Measurements from ENCODE around the gene ALOX12. TPM values are rescaled to one million over a fixed set of nuclear protein-coding genes. Genes with fewer than 3 reads are reported as not detected.

ALOX12 gene
- total and polyA plus RNA-seq, 10 donors: 0.15 to 2.5 (median 1.2) TPM

- intact Hi-C loops (cut with DNase I; ENCODE audit: low total_unique reads): no loop called here
- DNase-seq: peak; percentile 85
- no peaks in the 10 kb centered on the region for H3K27me3 ChIP-seq (replicated peaks in 1 of 7)
- H3K9me3 ChIP-seq: no peaks in the 10 kb centered on the region
- peak overlapping the region; percentile 95 to 100 (median 99) for H3K27ac ChIP-seq
- peaks cover 0 to 24% (median 0%) of the 10 kb centered on the region in 6 donors for H3K36me3 ChIP-seq
- WGBS, 5 donors: 1 to 6% (median 2%) methylated on average over 33 to 56 of the region's 56 CpGs
- H3K4me3 ChIP-seq: peak overlapping the region; percentile 8 to 98 (median 93)
- TF ChIP-seq CTCF (IDR thresholded peaks at IDR 0.05 in 8 of 11, conservative IDR thresholded peaks at IDR 0.05 in 3 of 11): peak in 4 of 11 experiments; percentile 1 to 57 (median 22)
- peak in 1 of 3 donors; percentile 79 for TF ChIP-seq POLR2A (IDR thresholded peaks at IDR 0.05)
- TF ChIP-seq POLR2AphosphoS5 (IDR thresholded peaks at IDR 0.05): peak; percentile 66 to 91 (median 87)
- H3K4me1 ChIP-seq: peaks cover 37 to 87% (median 69%) of the 10 kb centered on the region in 6 donors
Measured at GRCh38 chr17:7014995-7015958, 19.4 kb downstream of the ALOX12 start.

GRCh38 chr17:7016418-7016817 lies 20.6 kb downstream of the ALOX12 start:
- Histone ChIP-seq H3K36me3 (peaks cover 0 to 23% (median 0%) of the 10 kb centered on the region in 6 donors), H3K27ac (peak overlapping the region in 6 of 8 donors; percentile 95 to 100 (median 99))

DNA sequence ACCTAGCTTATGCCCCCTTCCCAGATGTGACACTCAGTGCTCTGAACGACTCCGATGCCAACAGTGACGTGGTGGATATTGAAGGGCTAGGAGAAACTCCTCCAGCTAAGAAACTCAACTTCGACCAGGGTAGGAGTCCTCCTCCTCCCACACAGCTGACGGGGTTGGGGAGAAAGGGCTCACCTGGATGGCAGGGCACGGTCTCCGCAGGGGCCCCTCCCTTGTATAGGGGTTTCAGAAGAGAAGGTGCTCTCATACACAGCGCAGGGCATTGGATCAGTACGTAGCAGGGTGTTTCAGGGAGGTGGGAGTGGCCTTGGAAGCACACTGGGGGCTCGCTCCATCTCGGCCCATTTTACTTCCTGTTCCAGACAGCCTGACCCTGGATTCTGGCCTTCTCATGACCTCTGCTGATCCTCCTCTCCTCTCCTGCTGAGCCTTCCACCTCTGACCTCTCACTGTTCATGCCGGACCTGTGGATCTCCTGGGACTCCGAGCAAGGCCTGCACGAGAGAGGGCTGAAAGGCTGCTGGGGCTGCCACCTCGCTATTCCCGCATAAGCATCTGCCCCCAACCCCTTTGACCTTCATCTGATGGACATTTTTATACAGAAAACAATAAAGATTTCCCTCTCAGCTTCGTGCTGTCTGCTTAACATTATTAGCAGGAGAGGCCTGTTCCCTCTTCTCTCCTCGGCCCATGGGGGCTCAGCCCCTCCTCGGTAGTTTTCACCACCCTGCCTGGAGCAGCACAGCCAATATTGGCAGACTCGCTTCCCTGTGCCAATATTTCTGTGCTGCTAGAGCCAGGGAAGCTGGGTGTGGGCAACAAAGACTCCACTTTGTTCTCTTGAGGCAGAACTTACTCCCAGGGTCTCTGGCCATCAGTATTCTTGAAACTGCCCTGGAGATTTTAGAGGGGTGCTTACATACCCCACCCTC lies 21.3 kb downstream of the ALOX12 start:
- intact Hi-C loops (cut with DNase I; ENCODE audit: low total_unique reads): no loop called here
- Histone ChIP-seq H3K4me3 (peak overlapping the region in 2 of 8 donors; percentile 47 to 61), H3K27ac (peak overlapping the region; percentile 60 to 100 (median 99)), H3K9me3 (no peaks in the 10 kb centered on the region), H3K27me3 (replicated peaks in 1 of 7) (peaks cover 0 to 2% (median 0%) of the 10 kb centered on the region in 7 donors), H3K36me3 (peaks cover 0 to 23% (median 0%) of the 10 kb centered on the region in 6 donors), H3K4me1 (peaks cover 37 to 88% (median 68%) of the 10 kb centered on the region in 6 donors)
- TF ChIP-seq POLR2A (IDR thresholded peaks at IDR 0.05): no peak
- 60 to 83% (median 82%) methylated on average over 15 to 20 of the region's 20 CpGs for WGBS, 5 donors
- no peak for DNase-seq

More at GRCh38 chr17:7016418-7016817, 20.6 kb downstream of the ALOX12 start:
- intact Hi-C loops (cut with DNase I; ENCODE audit: low total_unique reads): no loop called here
- H3K4me1 ChIP-seq: peaks cover 32 to 87% (median 66%) of the 10 kb centered on the region in 6 donors
- no peak overlapping the region for H3K4me3 ChIP-seq
- no peaks in the 10 kb centered on the region for H3K9me3 ChIP-seq
- 75 to 93% (median 84%) methylated on average over 3 of the region's 3 CpGs for WGBS, 5 donors
- no peaks in the 10 kb centered on the region for H3K27me3 ChIP-seq (replicated peaks in 1 of 7)
- DNase-seq: no peak
- no peak for TF ChIP-seq CTCF (IDR thresholded peaks at IDR 0.05 in 8 of 11, conservative IDR thresholded peaks at IDR 0.05 in 3 of 11)
- TF ChIP-seq POLR2A (IDR thresholded peaks at IDR 0.05): no peak
- no peak for TF ChIP-seq POLR2AphosphoS5 (IDR thresholded peaks at IDR 0.05)

DNA sequence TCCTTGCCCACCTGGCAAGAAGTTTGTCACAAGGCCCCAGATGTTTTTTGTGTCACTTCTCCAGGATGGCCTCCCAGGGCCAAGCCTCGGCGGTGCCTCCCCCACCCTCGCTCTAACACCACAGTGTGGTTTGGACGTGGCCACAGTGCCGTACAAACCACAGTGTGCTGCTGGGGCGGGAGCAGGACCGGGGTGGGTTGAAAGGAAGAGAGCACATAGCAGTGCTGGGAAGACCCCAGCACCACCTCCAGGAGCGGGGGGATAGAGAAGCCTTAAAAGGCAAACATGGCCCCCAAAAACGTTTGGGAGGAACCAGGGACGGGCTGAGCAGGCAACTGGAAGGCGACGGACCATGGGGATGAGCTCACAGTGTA lies 22.0 kb downstream of the ALOX12 start:
- intact Hi-C loops (cut with DNase I; ENCODE audit: low total_unique reads): no loop called here
- Histone ChIP-seq H3K27ac (peak overlapping the region; percentile 48 to 100 (median 99)), H3K4me1 (peaks cover 42 to 95% (median 75%) of the 10 kb centered on the region in 6 donors)

More for the DNA sequence above, 22.0 kb downstream of the ALOX12 start:
- Histone ChIP-seq H3K27me3 (replicated peaks in 1 of 7) (peaks cover 0 to 8% (median 0%) of the 10 kb centered on the region in 7 donors), H3K4me3 (peak overlapping the region in 4 of 8 donors; percentile 33 to 61 (median 42)), H3K9me3 (no peaks in the 10 kb centered on the region), H3K36me3 (peaks cover 0 to 23% (median 0%) of the 10 kb centered on the region in 6 donors)
- TF ChIP-seq CTCF (IDR thresholded peaks at IDR 0.05 in 8 of 11, conservative IDR thresholded peaks at IDR 0.05 in 3 of 11) (no peak), POLR2AphosphoS5 (IDR thresholded peaks at IDR 0.05) (no peak), POLR2A (IDR thresholded peaks at IDR 0.05) (no peak)
- 35 to 45% (median 38%) methylated on average over 12 of the region's 12 CpGs for WGBS, 5 donors
- DNase-seq: no peak

All from spleen (tissue), 11 donors.